HCT116 (cell line): Measurements from ENCODE around the gene ZNF148. TPM values are rescaled to one million over a fixed set of nuclear protein-coding genes. Genes with fewer than 3 reads are reported as not detected.

Source experiments
- total RNA-seq: library from RNA; stranded (reverse); gene quantifications from one replicate; pipeline ENCODE4 v1.2.1, GENCODE V29; 2021; ENCODE audit not compliant: unreplicated experiment

The ZNF148 gene
- total RNA-seq, 1 experiment from 2014 or later, result 35.0 TPM

Other genes starting within 250 kb of the ZNF148 start
- gene SLC12A8, start 162.6 kb downstream of the ZNF148 start, total RNA-seq, result 19.9 TPM
- 21.1 TPM for gene SNX4, start 144.9 kb upstream of the ZNF148 start, total RNA-seq
- gene OSBPL11, start 220.2 kb upstream of the ZNF148 start, total RNA-seq, result 11.1 TPM